ENCODE data around the gene STPG1. TPM values are rescaled to one million over a fixed set of nuclear protein-coding genes. Genes with fewer than 3 reads are reported as not detected.

Gene STPG1
- total and polyA plus RNA-seq, 9 of the 15 experiments (the other 6 are each of a cell fraction or from before 2014, with no cell fraction given), result 5.0 to 11.9 (median 8.3) TPM

- TF ChIP-seq ZNF644 (tag; IDR thresholded peaks at IDR 0.05; ENCODE audit: low read depth), result no peak
- TF ChIP-seq ZZZ3 (IDR thresholded peaks at IDR 0.05), result no peak
- no peak for TF ChIP-seq ZNF407 (IDR thresholded peaks at IDR 0.05; ENCODE audit: low read depth)
- no peak for TF ChIP-seq NCOA4 (IDR thresholded peaks at IDR 0.05; ENCODE audit: partially characterized antibody)
- TF ChIP-seq CEBPZ (IDR thresholded peaks at IDR 0.05; ENCODE audit: borderline replicate concordance, low read depth, low read length), result no peak
- TF ChIP-seq NFATC3 (IDR thresholded peaks at IDR 0.05), result no peak
- TF ChIP-seq ZNF589 (CRISPR knock-in tag; IDR thresholded peaks at IDR 0.05; ENCODE audit: low read depth), result no peak
- no peak; the same call in 1 of the 2 replicates for TF ChIP-seq BCOR (IDR thresholded peaks at IDR 0.05)
- no peak for TF ChIP-seq ZNF232 (CRISPR knock-in tag; IDR thresholded peaks at IDR 0.05)
- no peak for TF ChIP-seq SRSF7 (optimal IDR thresholded peaks at IDR 0.05; ENCODE audit: low read depth, low read length)
- no peak for TF ChIP-seq HOXB6 (CRISPR knock-in tag; IDR thresholded peaks at IDR 0.05; ENCODE audit: borderline replicate concordance)
- no peak for TF ChIP-seq ARID3B (CRISPR knock-in tag; IDR thresholded peaks at IDR 0.05; ENCODE audit: borderline replicate concordance)
- TF ChIP-seq SNIP1 (IDR thresholded peaks at IDR 0.05; ENCODE audit: low read depth), result no peak
- no peak for TF ChIP-seq ZNF274 (IDR thresholded peaks at IDR 0.05; ENCODE audit: borderline replicate concordance, low read depth, low read length)
- peak; percentile 89 for TF ChIP-seq EGR1 (conservative IDR thresholded peaks at IDR 0.05)
These were observed at the start of gene STPG1 (continued) for GRCh38 chr1:24413350-24414163.
